Neural crest cell (in vitro differentiated cells): Measurements from ENCODE around the gene ADAMTS17. TPM values are rescaled to one million over a fixed set of nuclear protein-coding genes. Genes with fewer than 3 reads are reported as not detected.

Experiments
- DNase-seq: peaks from one replicate; pipeline ENCODE4 v3.0.0; 2021; ENCODE audit warnings: low read depth, mixed read lengths, low spot score
- H3K27ac Mint-ChIP-seq: one replicate; pipeline ENCODE4 v1.8.0; 2021; ENCODE audit warnings: mild to moderate bottlenecking, mixed read lengths; ENCODE audit not compliant: unreplicated experiment
- H3K27me3 Mint-ChIP-seq: 2 replicates; pipeline ENCODE4 v1.8.0; 2021; ENCODE audit warnings: low read depth, mild to moderate bottlenecking, mixed read lengths
- H3K36me3 Mint-ChIP-seq: 2 replicates; pipeline ENCODE4 v1.8.0; 2021; ENCODE audit warnings: low read depth, mild to moderate bottlenecking, mixed read lengths
- H3K4me1 Mint-ChIP-seq: 2 replicates; pipeline ENCODE4 v1.8.0; 2021; ENCODE audit warnings: mixed read lengths
- H3K4me3 Mint-ChIP-seq: one replicate; pipeline ENCODE4 v1.8.0; 2021; ENCODE audit warnings: mild to moderate bottlenecking, mixed read lengths
- H3K9me3 Mint-ChIP-seq: 2 replicates; pipeline ENCODE4 v1.8.0; 2021; ENCODE audit warnings: mixed read lengths
- CTCF ChIP-seq: fragments of 200-600 bp; sonication (generic); conservative IDR thresholded peaks from 2 replicates; pipeline ENCODE4 v1.5.0; 2021; ENCODE audit warnings: antibody characterized with exemption, mild to moderate bottlenecking
- total RNA-seq: library from RNA; stranded (reverse); gene quantifications from 2 replicates; pipeline ENCODE4 v1.2.1, GENCODE V29; 2021

Gene ADAMTS17
- total RNA-seq, 1 donor from 2014 or later = 2.3 TPM

GRCh38 chr15:100083572-100083971, 258.2 kb downstream of the ADAMTS17 start:
- TF ChIP-seq CTCF = no peak
- H3K36me3 Mint-ChIP-seq = no peaks in the 10 kb centered on the region
- H3K9me3 Mint-ChIP-seq = peaks cover 8% of the 10 kb centered on the region
- H3K4me1 Mint-ChIP-seq = no peaks in the 10 kb centered on the region
- DNase-seq = no peak
- no peak overlapping the region for H3K27ac Mint-ChIP-seq
- H3K4me3 Mint-ChIP-seq = no peak overlapping the region
- H3K27me3 Mint-ChIP-seq = peaks cover 2% of the 10 kb centered on the region

- Mint-ChIP-seq H3K27me3 (peaks cover 2% of the 10 kb centered on the region), H3K4me3 (no peak overlapping the region), H3K9me3 (peaks cover 8% of the 10 kb centered on the region), H3K4me1 (no peaks in the 10 kb centered on the region), H3K27ac (no peak overlapping the region), H3K36me3 (no peaks in the 10 kb centered on the region)
- no peak for TF ChIP-seq CTCF
- DNase-seq = no peak
These were observed 258.9 kb downstream of the ADAMTS17 start for GRCh38 chr15:100082761-100083402.

- Mint-ChIP-seq H3K4me3 (no peak overlapping the region), H3K36me3 (no peaks in the 10 kb centered on the region), H3K27me3 (peaks cover 2% of the 10 kb centered on the region), H3K27ac (no peak overlapping the region), H3K4me1 (no peaks in the 10 kb centered on the region), H3K9me3 (peaks cover 1% of the 10 kb centered on the region)
- no peak for DNase-seq
- no peak for TF ChIP-seq CTCF
These were observed 260.3 kb downstream of the ADAMTS17 start for GRCh38 chr15:100081454-100081853.

- H3K27ac Mint-ChIP-seq = no peak overlapping the region
These were observed 263.1 kb downstream of the ADAMTS17 start for GRCh38 chr15:100078511-100079220.

GRCh38 chr15:100075229-100075628, 266.5 kb downstream of the ADAMTS17 start:
- Mint-ChIP-seq H3K4me3 (no peak overlapping the region), H3K27me3 (no peaks in the 10 kb centered on the region)
- TF ChIP-seq CTCF = no peak

More at GRCh38 chr15:100078511-100079220, 263.1 kb downstream of the ADAMTS17 start:
- DNase-seq = no peak
- H3K4me1 Mint-ChIP-seq = no peaks in the 10 kb centered on the region
- H3K27me3 Mint-ChIP-seq = no peaks in the 10 kb centered on the region
- H3K36me3 Mint-ChIP-seq = no peaks in the 10 kb centered on the region
- H3K4me3 Mint-ChIP-seq = no peak overlapping the region
- TF ChIP-seq CTCF = no peak
- no peaks in the 10 kb centered on the region for H3K9me3 Mint-ChIP-seq

More at GRCh38 chr15:100075229-100075628, 266.5 kb downstream of the ADAMTS17 start:
- Mint-ChIP-seq H3K4me1 (no peaks in the 10 kb centered on the region), H3K36me3 (no peaks in the 10 kb centered on the region), H3K27ac (no peak overlapping the region), H3K9me3 (no peaks in the 10 kb centered on the region)
- DNase-seq = no peak
